ENCODE results near the gene PGM2.

GRCh38 chr4:37830640-37831039 lies 4.2 kb downstream of the PGM2 start:
- no peak for TF ChIP-seq CEBPB (IDR thresholded peaks at IDR 0.05)
- no peak for TF ChIP-seq USF1 (IDR thresholded peaks at IDR 0.05)
- TF ChIP-seq FOXM1 (IDR thresholded peaks at IDR 0.05; ENCODE audit: borderline replicate concordance, low read depth), result no peak
- no peak for TF ChIP-seq TAF1 (IDR thresholded peaks at IDR 0.05; ENCODE audit: low read depth)
- no peak for TF ChIP-seq CREB1 (IDR thresholded peaks at IDR 0.05; ENCODE audit: low read depth)
- no peak for TF ChIP-seq EP300 (IDR thresholded peaks at IDR 0.05; ENCODE audit: borderline replicate concordance)
- no peak for TF ChIP-seq EGR1 (IDR thresholded peaks at IDR 0.05)
- TF ChIP-seq, protein P1, sequence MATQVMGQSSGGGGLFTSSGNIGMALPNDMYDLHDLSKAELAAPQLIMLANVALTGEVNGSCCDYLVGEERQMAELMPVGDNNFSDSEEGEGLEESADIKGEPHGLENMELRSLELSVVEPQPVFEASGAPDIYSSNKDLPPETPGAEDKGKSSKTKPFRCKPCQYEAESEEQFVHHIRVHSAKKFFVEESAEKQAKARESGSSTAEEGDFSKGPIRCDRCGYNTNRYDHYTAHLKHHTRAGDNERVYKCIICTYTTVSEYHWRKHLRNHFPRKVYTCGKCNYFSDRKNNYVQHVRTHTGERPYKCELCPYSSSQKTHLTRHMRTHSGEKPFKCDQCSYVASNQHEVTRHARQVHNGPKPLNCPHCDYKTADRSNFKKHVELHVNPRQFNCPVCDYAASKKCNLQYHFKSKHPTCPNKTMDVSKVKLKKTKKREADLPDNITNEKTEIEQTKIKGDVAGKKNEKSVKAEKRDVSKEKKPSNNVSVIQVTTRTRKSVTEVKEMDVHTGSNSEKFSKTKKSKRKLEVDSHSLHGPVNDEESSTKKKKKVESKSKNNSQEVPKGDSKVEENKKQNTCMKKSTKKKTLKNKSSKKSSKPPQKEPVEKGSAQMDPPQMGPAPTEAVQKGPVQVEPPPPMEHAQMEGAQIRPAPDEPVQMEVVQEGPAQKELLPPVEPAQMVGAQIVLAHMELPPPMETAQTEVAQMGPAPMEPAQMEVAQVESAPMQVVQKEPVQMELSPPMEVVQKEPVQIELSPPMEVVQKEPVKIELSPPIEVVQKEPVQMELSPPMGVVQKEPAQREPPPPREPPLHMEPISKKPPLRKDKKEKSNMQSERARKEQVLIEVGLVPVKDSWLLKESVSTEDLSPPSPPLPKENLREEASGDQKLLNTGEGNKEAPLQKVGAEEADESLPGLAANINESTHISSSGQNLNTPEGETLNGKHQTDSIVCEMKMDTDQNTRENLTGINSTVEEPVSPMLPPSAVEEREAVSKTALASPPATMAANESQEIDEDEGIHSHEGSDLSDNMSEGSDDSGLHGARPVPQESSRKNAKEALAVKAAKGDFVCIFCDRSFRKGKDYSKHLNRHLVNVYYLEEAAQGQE (IDR thresholded peaks at IDR 0.05; ENCODE audit: low read depth), result no peak
- no peak for TF ChIP-seq RAD21 (IDR thresholded peaks at IDR 0.05; ENCODE audit: low read depth)
- no peak for TF ChIP-seq ZBTB7A (IDR thresholded peaks at IDR 0.05; ENCODE audit: low read depth)
